AG09309 (cell line): ENCODE data around the gene TRANK1.
"Not testable (repeated sequence)": the region's sequence is repeated elsewhere in the genome, so short reads cannot be mapped to it uniquely, and the experiment has no call there.

Source experiments
- DNase-seq: peaks from one replicate; pipeline ENCODE4 v3.0.0-alpha.2; 2010; ENCODE audit warnings: low read depth
- H3K4me3 ChIP-seq: 2 replicates; pipeline ENCODE4 v1.5.1; 2011; ENCODE audit warnings: mild to moderate bottlenecking, low read depth, low read length, moderate library complexity; ENCODE audit not compliant: control insufficient read depth
- TF ChIP-seq, protein P1 (sequence below): IDR thresholded peaks from 2 replicates; pipeline ENCODE4 v1.5.1; 2011; ENCODE audit warnings: mild to moderate bottlenecking, low read depth, low read length, inconsistent platforms; ENCODE audit not compliant: insufficient read depth, control insufficient read depth; ENCODE audit errors: missing control alignments

Gene TRANK1

DNA sequence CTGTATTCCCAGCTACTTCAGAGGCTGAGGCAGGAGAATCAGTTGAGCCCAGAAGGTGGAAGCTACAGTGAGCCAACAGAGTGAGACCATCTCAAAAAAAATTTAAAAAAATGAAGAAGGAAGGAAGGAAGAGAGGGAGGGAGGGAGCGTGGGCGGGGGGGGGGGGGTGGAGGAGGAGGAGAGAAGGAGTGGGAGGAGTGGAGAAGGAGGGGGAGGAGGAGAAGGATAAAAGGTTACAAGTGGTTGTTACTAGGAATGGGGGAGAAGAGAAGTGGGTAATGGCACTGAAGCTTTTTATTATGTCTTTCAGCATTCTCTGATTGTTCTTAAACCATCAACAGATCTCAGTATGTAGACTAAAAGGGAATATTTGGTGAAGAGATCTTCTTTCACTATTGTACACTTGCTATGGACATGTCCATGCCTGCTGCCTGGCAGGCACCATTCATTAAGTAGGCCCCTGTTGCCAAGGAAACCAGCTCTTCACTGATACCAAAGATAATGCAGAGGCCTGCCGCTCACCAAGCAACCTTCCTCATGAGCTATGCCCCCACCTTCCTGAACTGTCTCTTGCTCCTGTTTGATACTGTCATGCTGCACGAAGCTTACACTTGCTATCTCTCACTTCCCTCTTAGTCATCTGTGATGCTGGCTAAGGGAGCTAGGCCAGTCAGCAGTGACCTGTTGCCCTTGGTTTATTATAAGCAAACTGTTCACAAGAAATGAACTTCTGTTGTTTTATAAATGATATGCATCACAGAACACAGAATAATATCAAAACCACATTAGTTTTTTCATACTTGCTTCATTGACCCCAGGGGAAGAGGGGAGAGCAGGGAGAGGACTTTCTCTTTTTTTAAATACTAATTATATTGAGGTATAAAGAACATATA lies 24.9 kb upstream of the TRANK1 start:
- TF ChIP-seq, protein P1, sequence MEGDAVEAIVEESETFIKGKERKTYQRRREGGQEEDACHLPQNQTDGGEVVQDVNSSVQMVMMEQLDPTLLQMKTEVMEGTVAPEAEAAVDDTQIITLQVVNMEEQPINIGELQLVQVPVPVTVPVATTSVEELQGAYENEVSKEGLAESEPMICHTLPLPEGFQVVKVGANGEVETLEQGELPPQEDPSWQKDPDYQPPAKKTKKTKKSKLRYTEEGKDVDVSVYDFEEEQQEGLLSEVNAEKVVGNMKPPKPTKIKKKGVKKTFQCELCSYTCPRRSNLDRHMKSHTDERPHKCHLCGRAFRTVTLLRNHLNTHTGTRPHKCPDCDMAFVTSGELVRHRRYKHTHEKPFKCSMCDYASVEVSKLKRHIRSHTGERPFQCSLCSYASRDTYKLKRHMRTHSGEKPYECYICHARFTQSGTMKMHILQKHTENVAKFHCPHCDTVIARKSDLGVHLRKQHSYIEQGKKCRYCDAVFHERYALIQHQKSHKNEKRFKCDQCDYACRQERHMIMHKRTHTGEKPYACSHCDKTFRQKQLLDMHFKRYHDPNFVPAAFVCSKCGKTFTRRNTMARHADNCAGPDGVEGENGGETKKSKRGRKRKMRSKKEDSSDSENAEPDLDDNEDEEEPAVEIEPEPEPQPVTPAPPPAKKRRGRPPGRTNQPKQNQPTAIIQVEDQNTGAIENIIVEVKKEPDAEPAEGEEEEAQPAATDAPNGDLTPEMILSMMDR = no peak
- H3K4me3 ChIP-seq = no peak overlapping the region
- DNase-seq = peak; percentile 16

GRCh38 chr3:36969085-36969484 lies 24.2 kb upstream of the TRANK1 start:
- TF ChIP-seq, protein P1 = no peak
- no peak overlapping the region for H3K4me3 ChIP-seq
- DNase-seq = no peak

- H3K4me3 ChIP-seq = no peak overlapping the region
- TF ChIP-seq, protein P1 = no peak
- no peak for DNase-seq
These were observed 20.6 kb upstream of the TRANK1 start for GRCh38 chr3:36965440-36965839.

DNA sequence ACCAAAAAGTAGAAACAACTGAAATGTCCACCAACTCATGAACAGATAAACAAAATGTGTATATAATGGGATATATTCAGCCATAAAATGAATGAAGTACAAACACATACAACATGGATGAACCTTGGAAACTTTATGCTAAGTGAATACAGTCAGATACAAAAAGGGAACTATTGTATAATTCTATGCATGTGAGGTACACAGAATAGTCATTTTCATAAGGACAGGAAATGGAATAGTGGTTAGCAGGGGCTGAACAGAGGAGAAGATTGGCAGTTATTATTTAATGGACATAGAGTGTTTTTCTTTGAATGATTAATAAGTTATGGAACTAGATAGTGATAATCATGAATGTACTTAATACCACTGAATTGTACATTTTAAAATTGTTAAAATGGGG lies 20.0 kb upstream of the TRANK1 start:
- DNase-seq = no peak
- TF ChIP-seq, protein P1 = no peak
- no peak overlapping the region for H3K4me3 ChIP-seq

DNA sequence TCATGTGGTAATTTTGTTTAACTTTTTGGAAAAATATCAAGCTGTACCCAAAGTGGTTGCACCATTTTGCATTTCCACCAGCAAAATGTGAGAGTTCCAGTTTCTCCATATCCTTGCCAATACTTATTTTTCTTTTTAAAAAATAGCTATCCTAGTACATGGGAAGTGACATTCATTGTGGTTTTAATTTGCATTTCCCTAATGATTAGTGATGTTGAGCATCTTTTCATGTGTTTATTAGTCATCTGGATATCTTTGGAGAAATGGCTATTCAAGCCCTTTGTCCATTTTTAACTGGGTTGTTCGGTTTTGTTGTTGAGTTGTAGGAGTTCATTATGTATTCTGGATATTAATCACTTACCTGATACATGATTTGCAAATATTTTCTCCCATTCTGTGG lies 19.5 kb upstream of the TRANK1 start:
- TF ChIP-seq, protein P1 = no peak
- DNase-seq = no peak
- no peak overlapping the region for H3K4me3 ChIP-seq

DNA sequence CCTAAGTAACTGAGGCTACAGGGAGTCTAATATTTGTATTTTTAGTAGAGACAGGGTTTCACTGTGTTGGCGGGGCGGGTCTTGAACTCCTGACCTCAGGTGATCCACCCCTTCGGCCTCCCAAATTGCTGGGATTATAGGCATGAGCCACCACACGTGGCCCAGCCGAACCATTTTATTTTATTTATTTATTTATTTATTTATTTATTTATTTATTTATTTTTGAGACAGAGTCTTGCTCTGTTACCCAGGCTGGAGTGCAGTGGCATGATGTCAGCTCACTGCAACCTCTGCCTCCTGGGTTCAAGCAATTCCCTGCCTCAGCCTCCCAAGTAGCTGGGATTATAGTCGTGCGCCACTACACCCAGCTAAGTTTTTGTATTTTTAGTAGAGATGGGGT lies 18.2 kb upstream of the TRANK1 start:
- H3K4me3 ChIP-seq, DNase-seq: not testable (repeated sequence)

- TF ChIP-seq, protein P1 = no peak
- no peak overlapping the region for H3K4me3 ChIP-seq
- no peak for DNase-seq
These were observed 15.6 kb upstream of the TRANK1 start for GRCh38 chr3:36960502-36960901.
